ENCODE results near the gene LRBA. TPM values are rescaled to one million over a fixed set of nuclear protein-coding genes. Genes with fewer than 3 reads are reported as not detected.

Gene LRBA
- total RNA-seq, 4 donors from 2014 or later = 8.5 to 18.0 (median 11.9) TPM

- in situ Hi-C loops (cut with MboI; ENCODE audit: low sequenced_read_pairs in 4 of 4) = no loop called here
- TF ChIP-seq CTCF (IDR thresholded peaks at IDR 0.05 in 4 of 5, conservative IDR thresholded peaks at IDR 0.05 in 1 of 5) (no peak), POLR2A (IDR thresholded peaks at IDR 0.05) (no peak)
- DNase-seq (no peak), ATAC-seq (no peak)
- H3K4me3 ChIP-seq = no peak overlapping the region
- H3K27ac ChIP-seq = no peak overlapping the region
- intact Hi-C loops (cut with DNase I; ENCODE audit: low total_unique reads) = no loop called here
- no peaks in the 10 kb centered on the region for H3K9me3 ChIP-seq
- no peaks in the 10 kb centered on the region for H3K36me3 ChIP-seq
- no peaks in the 10 kb centered on the region for H3K27me3 ChIP-seq
- H3K4me1 ChIP-seq = no peaks in the 10 kb centered on the region
Measured at GRCh38 chr4:150938873-150939499, 76.1 kb downstream of the LRBA start.

GRCh38 chr4:150938417-150938816 is 76.7 kb downstream of the LRBA start:
- DNase-seq (no peak), ATAC-seq (no peak)
- Histone ChIP-seq H3K4me1 (no peaks in the 10 kb centered on the region), H3K27me3 (no peaks in the 10 kb centered on the region), H3K4me3 (no peak overlapping the region), H3K9me3 (no peaks in the 10 kb centered on the region), H3K36me3 (no peaks in the 10 kb centered on the region), H3K27ac (no peak overlapping the region)
- intact Hi-C loops (cut with DNase I; ENCODE audit: low total_unique reads) (no loop called here), in situ Hi-C loops (cut with MboI; ENCODE audit: low sequenced_read_pairs in 4 of 4) (no loop called here)
- TF ChIP-seq POLR2A (IDR thresholded peaks at IDR 0.05) = no peak
- no peak for TF ChIP-seq CTCF (IDR thresholded peaks at IDR 0.05 in 4 of 5, conservative IDR thresholded peaks at IDR 0.05 in 1 of 5)

- H3K36me3 ChIP-seq = no peaks in the 10 kb centered on the region
- in situ Hi-C loops (cut with MboI; ENCODE audit: low sequenced_read_pairs in 4 of 4) = no loop called here
- H3K4me1 ChIP-seq = no peaks in the 10 kb centered on the region
- H3K27me3 ChIP-seq = no peaks in the 10 kb centered on the region
- H3K27ac ChIP-seq = no peak overlapping the region
- DNase-seq = no peak
- no peak overlapping the region for H3K4me3 ChIP-seq
- intact Hi-C loops (cut with DNase I; ENCODE audit: low total_unique reads) = no loop called here
- ATAC-seq = no peak
- TF ChIP-seq CTCF (IDR thresholded peaks at IDR 0.05 in 4 of 5, conservative IDR thresholded peaks at IDR 0.05 in 1 of 5) (no peak), POLR2A (IDR thresholded peaks at IDR 0.05) (no peak)
- H3K9me3 ChIP-seq = no peaks in the 10 kb centered on the region
Measured at GRCh38 chr4:150934022-150934421, 81.1 kb downstream of the LRBA start.

- DNase-seq (no peak), ATAC-seq (no peak)
- Histone ChIP-seq H3K27ac (no peak overlapping the region), H3K27me3 (no peaks in the 10 kb centered on the region), H3K9me3 (no peaks in the 10 kb centered on the region), H3K4me3 (no peak overlapping the region), H3K4me1 (no peaks in the 10 kb centered on the region), H3K36me3 (no peaks in the 10 kb centered on the region)
- TF ChIP-seq POLR2A (IDR thresholded peaks at IDR 0.05) = no peak
- TF ChIP-seq CTCF (IDR thresholded peaks at IDR 0.05 in 4 of 5, conservative IDR thresholded peaks at IDR 0.05 in 1 of 5) = no peak
- intact Hi-C loops (cut with DNase I; ENCODE audit: low total_unique reads) (no loop called here), in situ Hi-C loops (cut with MboI; ENCODE audit: low sequenced_read_pairs in 4 of 4) (no loop called here)
Measured at GRCh38 chr4:150931796-150932195, 83.3 kb downstream of the LRBA start.

- no peak for DNase-seq
- intact Hi-C loops (cut with DNase I; ENCODE audit: low total_unique reads) (no loop called here), in situ Hi-C loops (cut with MboI; ENCODE audit: low sequenced_read_pairs in 4 of 4) (no loop called here)
- H3K4me3 ChIP-seq = no peak overlapping the region
- H3K27me3 ChIP-seq = no peaks in the 10 kb centered on the region
- H3K9me3 ChIP-seq = no peaks in the 10 kb centered on the region
- ATAC-seq = no peak
- H3K4me1 ChIP-seq = no peaks in the 10 kb centered on the region
- H3K27ac ChIP-seq = no peak overlapping the region
- no peak for TF ChIP-seq CTCF (IDR thresholded peaks at IDR 0.05 in 4 of 5, conservative IDR thresholded peaks at IDR 0.05 in 1 of 5)
- no peak for TF ChIP-seq POLR2A (IDR thresholded peaks at IDR 0.05)
- H3K36me3 ChIP-seq = no peaks in the 10 kb centered on the region
Measured at GRCh38 chr4:150931005-150931404, 84.1 kb downstream of the LRBA start.

All from gastrocnemius medialis (tissue), 4 donors.